Stimulated activated CD8-positive, alpha-beta memory T cell treated with anti-CD3 and anti-CD28 coated beads, Interleukin-12 subunit alpha, Interleukin-12 subunit beta, amount 100 ng/mL, for 4 hours (primary cell): ENCODE data around the gene ADGRA1.
"Not testable (repeated sequence)": the region's sequence is repeated elsewhere in the genome, so short reads cannot be mapped to it uniquely, and the experiment has no call there.

Experiments used
- DNase-seq: peaks from one replicate; pipeline ENCODE4 v3.0.0-alpha.2; 2020; ENCODE audit warnings: low read depth

The ADGRA1 gene

DNA sequence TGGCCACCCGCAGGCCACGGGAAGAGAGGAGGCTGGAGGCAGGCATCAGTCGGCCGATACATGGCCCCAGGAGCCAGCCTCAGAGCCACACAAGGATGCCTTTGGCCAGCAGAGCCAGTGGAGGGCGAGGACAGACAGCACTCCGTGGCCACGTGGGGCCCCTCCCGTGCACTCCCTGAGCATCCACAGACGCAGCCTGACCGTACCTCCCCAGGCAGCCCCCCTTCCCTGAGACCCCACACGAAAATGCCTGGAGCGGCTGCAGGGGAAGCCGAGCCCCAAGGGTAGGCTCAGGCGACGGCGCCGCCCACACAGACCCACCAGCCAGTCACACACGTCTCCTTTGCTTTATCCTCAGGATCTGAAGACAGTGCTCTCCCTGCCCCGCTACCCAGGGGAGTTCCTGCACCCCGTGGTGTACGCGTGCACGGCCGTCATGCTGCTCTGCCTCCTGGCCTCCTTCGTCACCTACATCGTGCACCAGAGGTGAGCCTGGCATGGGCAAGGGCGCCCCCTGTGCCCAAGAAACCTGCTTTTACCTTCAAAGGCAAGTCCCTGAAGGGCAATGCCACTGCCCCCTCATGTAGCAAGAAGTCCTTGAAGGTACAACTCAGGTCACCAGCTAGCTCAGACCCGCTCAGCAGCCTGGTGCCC lies 9.0 kb downstream of the ADGRA1 start:
- no peak for DNase-seq

DNA sequence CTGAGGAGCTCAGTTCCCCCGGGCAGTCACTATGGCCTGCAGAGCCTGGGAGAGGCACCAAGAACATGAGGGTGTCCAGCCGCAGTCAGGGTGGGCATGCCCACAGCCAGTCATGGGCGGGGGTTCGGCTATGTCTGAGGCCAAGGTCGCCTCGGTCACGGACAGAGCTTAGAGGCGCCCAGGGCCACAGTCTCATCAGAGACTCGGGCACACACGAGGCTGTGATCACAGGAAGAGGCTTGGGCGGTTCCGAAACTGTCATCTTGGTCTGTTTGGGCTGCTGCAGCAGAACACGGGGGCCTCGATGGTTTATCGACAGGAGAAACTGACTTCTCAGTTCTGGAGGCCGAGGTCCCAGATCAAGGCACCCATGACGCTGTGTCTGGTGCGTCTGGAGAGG lies 9.7 kb downstream of the ADGRA1 start:
- no peak for DNase-seq

DNA sequence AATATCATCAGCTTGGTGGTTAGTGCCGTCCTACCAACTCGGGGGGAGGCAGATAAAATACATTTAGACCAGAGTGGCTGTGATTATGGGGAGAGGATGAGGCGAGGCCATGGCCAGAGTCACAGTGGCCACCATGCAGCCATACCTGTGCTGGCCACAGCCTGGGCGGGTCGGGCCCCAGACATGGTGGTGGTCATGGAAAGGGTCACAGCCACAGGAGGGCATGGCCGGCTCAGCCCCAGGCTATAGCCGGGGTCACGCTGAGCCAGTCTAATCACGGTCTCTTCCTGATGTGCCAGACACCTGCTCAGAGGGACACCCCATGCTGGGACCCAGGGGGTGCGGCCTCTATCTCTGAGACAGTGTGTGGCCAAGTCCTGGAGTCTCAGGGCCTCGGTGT lies 10.2 kb downstream of the ADGRA1 start:
- DNase-seq = no peak

DNA sequence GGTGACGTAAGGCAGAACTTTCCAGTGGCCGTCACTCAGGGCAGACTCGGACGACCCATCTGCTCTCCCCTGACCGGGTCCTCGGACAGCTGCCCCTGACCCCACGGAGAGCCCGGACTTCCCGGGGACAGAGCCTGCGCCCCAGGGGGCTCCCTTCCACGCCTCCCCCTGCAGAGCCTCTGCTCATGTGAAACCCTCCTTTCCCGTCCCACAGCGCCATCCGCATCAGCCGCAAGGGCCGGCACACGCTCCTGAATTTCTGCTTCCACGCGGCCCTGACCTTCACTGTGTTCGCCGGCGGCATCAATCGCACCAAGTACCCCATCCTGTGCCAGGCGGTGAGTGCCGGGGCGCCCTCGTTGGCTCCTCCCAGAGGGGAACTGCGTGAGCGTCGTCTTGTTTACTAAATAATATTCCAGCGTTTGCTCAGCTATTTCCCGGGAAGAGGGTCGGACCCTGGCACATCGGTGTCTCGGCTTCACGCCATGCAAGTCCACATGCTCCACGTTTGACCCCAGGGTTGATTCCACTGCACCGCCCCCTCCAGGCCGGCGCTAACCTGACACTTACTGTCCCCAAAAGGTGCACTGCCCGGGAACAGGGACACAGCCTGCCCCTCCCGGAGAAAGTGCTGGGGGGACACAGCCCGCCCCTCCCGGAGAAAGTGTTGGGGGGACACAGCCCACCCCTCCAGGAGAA lies 10.9 kb downstream of the ADGRA1 start:
- no peak for DNase-seq

DNA sequence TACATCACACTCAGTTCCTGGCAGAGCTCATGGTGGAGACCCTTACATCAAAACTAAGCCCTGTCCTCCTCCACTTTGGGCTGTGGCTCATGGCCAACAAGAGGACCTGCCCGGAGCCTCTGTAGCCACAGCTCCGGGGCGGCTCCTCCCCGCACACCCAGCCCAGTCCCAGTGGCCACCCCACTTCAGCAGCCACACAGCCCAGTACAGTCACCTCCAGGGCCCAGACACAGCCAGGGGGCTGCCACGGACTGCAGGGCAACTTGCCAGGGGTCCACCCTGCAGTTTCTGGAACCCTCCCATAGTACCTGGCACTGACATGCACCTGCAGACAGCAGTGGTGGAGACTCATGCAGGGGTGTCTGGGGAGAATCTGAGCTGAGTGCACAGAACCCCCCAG lies 11.8 kb downstream of the ADGRA1 start:
- DNase-seq = no peak

DNA sequence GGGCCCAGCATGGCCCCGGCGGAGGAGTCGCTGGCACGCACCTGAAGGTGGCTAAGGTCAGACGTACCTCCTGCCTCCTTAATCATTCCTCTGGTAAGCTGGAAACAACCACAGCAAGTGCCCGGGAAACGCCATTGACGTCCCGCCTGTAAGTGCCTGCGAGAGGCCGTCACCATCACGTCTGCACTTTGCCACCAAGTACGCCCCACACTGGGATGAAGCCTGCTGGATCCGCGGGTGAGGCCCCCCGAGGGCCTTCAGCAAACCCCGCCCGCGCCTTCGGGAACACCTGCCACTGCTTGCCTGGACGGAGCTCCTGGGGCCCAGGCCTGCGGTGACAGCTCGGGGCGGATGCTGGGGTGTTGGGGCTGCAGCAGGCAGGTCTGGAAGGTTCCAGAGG lies 12.5 kb downstream of the ADGRA1 start:
- no peak for DNase-seq

DNA sequence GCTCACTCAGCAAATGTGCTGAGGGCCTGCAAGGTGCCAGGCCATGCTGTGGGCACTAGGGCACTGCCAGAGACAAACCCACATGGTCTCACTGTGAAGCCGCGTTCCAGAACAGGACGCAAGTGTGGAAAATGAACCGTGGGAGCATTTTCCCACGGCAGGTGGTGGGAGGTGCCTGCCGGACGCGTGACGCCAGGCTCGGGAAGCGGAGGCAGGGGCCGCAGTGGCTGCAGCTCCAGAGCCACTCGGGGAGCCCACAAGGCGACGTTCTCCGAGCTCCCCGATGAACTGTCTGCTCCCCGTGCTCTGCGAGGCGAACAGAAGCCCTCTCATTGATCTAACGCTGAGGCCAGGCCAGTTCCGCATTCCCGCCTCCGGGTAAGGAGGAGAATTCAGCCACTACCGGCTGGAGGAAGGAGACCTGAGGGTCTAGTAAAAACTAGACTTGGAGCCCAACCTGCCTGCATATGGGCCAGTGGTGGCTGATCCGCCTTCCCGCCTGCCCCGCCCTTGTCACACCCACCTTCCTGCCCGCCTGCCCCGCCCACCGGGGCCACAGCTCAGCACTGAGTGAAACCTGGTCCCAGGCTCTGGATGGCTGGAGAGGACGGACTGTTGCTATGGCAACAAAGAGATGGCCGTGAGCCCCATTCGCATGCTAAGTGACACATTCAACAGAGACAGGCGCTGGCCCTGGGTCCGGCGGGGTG lies 13.1 kb downstream of the ADGRA1 start:
- DNase-seq = no peak

DNA sequence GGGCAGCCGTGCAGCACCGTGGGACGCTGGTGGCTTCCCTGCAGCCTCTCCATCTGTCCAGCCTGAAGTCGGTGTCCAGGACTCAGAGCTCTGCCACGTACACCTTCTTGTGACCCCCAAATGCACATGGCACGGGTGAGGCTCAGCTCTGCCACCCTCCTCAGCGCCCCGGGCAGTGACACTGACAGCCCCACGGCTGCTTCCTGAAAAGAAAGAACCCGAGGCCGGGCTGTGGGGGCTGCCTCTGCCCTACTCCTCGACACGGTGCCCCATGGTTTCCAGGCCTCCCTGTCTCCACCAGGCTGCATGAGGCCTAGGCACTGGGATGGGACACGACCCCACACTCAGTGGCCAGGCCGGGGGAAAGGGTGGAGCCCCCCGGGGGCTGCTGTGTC lies 13.7 kb downstream of the ADGRA1 start:
- no peak for DNase-seq

DNA sequence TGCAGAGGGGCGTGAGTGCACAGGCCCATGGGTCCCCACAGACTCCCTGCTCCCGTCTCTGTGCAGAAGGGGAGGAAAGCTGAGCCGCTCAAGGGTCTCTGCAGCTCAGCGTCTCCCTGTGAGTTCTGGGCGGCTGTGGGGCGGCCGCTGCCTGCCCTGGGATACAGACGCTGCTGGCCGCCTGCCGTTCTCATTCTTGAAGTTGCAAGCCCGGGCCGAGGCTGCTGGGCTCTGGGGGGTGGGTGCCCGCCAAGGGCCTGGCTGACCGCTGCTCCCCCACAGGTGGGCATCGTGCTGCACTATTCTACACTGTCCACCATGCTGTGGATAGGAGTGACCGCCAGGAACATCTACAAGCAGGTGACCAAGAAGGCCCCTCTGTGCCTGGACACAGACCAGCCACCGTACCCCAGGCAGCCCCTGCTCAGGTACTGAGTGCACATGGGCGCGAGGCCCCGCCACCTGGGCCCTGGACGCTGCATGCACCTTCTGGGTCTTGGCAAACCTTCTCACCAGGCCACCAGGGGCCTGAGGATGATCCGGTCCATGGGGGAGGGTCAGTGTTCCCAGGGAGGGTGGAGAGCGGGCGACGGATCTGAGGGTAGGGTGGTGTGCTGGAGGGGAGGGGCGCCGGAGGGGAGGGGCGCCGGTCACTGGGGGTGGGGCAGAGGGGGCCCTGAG lies 14.8 kb downstream of the ADGRA1 start:
- DNase-seq = no peak

DNA sequence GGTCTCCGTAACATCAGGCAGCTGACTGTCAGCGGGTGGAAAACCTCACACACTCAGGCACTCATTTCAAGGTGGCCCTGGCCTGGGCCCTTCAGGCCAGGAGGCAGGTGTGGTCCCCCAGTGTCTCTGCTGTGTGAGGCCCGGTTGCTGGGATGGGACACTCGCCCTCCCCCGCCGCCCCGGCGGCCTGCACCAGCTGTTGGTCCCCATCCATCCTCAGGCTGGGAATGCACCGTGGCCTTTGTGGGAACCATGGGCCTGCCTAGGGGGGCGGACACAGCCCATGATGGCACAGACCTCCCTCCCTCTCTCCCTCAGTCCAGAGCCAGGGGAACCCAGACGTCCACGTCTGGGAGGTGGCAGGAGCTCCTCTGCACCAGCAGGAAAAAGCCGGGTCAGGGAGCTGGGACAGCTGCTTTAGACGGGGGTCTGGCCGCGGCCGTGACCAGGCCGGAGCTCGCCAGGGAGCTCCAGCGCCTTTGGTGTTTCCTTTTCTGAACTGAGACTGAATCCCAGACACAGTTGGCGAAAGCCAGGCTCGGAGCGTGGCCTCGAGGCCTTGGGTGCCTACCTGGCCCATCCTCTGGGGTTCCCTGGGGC lies 15.7 kb downstream of the ADGRA1 start:
- DNase-seq = no peak

DNA sequence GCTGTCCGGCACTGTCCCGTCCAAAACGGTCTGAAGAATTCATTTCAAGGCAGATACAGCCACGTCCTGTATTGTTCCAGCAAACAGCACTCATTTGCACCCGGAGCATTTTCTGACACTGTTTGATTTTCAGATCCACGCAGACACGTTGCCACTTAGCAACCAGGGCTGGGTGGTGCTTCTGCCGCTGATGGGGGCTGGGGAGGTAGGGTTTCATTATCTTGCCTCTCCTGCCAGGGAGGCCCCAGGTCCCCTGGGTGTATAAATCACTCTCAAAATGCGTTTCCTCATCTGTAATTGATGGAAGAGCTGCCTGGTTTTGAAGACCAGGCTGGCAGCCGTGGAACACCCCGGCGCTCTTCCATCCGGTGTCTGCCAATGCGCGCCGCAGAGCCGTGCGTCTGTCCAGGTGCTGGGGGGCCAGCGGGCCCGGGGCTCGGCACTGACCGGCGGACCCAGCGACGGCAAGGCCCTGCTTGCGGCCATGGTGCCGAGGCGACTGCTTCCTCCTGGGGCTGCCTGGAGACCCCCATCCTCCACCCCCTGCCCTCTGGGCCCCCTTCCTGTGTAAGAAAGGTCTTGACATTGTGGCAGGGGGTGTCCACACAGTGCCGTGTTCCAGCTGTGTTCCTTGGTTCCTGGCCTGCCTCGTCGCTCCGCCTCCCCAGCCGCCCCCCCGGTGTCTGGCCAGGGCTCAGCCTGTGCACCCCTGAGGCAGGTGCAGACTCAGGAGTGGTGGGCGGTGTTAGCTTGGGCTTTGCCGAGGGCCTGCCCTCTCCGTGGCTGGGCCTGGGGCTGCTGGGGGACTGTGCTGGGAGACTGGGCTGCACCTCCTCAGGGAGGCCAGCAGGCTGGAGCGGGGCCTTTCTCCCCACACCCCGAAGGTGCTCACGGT lies 16.6 kb downstream of the ADGRA1 start:
- no peak for DNase-seq

DNA sequence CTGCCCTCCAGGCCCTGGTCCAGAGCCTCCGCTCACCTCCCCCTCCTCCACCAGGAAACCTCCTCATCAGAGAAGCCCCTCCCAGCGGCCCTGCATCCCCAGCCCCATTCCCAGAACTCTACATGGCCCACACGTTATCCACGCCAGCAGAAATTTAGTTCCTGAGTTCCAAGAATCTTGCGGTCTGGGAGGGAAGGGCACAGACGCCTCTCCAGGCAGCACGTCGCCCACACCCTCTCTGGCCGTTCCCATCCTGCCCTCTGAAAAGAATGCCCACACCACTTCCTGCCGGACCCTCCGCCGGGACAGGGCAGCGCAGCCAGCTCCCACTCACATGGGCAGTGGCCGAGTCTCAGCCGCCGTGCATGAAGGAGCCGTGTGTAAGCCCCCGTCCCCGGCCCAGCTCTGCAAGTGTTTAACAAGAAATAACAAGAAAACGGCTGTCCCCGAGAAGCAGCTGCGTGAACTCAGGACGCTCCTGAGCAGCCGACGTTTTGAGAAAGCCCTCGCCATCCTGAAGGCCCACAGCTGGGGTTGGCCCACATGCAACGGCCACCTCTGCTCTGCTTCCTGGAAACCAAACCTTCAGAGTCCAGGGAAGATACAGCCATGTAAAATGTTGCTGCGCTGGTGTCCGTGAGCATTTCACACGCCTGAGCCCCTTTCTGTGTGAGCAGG lies 17.4 kb downstream of the ADGRA1 start:
- no peak for DNase-seq

DNA sequence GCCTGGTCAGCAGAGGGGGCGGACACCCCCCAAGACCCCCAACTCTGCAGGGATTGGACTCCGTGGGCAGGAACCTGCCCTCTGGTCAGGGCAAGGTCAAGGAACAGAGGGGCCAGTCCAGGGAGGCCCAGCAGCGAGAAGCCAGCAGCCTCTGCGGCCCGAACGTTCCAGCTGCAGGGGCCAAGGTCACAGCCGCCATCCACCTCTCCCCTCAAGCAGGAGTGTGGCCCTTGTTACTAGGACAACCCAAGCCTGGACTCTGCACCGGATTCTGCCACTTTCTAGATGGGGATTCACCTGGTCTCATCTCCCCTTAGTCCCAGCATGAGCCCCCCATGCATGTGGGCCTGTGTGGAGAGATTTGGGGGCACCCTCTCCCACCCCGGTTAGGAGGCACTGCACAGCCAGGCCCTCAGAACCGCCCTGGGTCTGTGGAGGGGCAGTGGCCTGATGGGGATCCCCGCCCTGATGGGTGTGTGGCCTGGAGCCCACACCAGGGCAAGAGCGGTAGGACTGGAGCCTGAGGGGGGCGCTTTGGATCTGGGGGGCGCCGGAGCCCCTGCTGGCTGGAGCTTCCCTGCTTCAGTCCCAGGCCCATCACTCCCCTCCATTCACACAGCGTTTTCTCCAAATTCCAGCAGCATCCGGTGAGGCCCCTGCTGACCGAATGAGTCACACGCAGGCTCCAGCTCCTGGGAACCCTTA lies 18.1 kb downstream of the ADGRA1 start:
- no peak for DNase-seq

DNA sequence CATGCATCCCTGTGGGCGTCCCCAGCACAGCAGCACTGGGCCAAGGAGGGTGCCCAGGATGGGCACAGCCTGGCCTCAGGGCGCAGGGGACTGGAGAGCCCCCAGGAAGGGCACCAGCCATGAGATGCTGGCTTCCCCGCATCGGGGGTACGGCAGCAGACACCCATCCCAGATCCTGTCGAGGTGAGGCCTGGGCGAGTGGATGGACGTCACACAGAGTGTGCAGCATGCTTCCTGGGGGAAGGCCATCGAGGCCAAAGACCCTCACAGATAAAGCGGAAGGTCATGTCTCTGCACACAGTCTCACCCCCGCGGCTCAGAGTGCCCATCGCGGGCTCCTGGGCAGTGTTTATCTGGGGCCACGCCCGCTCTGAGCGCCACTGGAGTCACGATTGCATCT lies 18.8 kb downstream of the ADGRA1 start:
- no peak for DNase-seq

DNA sequence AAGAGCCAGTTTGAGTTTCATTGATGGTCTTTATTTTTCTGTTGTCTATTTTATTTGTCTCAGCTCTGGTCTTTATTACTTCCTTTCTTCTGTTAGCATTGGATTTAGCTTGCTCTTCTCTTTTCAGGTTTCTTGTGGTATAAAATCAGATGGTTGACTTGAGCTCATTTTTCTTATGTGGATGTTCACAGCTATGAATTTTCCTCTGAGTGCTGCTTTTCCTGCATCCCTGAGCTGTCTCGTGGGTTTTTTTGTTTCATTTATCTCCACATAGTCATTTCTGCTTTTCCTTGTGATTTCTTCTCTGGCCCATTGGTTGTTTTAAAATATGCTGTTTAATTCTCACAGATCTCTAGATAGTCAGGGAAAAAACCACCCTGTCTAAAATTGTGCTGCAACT lies 19.7 kb downstream of the ADGRA1 start:
- no peak for DNase-seq

DNA sequence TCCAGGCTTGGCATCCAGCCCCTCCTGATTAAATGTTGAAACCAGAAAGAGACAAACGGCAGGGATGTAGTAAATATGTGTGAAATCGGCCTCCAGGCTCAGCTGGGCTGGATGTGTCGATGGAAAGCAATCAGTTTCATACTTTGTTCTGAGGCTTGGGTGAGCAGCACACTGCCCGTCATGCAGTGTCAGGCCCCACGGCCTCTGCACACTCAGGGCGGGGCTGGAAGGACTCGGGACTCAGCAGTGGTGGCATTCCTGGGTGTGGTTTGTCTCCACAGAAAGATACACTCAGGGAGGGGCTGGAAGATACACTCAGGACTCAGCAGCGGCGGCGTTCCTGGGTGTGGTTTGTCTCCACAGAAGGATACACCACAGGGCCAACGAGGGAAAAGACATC lies 22.0 kb downstream of the ADGRA1 start:
- DNase-seq = no peak

DNA sequence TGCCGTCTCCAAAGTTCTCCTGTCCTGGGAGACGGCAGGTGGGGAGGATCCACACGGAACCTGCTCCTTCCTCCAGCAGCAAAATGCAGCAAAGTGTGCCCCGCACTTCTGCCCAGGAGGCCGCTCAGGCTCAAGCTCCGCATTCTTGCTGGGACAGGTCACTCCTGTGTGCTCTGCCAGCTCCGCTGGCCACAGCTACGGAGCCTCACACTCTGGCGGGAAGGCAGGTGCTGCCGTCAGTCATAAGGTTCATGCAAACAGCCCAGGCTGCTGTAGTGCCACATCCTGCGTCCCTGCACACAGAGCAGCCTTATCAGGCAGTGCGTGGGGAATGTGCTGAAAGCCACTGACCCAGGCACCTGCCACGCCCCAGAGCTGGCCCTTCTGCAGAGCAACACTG lies 22.4 kb downstream of the ADGRA1 start:
- DNase-seq = no peak

DNA sequence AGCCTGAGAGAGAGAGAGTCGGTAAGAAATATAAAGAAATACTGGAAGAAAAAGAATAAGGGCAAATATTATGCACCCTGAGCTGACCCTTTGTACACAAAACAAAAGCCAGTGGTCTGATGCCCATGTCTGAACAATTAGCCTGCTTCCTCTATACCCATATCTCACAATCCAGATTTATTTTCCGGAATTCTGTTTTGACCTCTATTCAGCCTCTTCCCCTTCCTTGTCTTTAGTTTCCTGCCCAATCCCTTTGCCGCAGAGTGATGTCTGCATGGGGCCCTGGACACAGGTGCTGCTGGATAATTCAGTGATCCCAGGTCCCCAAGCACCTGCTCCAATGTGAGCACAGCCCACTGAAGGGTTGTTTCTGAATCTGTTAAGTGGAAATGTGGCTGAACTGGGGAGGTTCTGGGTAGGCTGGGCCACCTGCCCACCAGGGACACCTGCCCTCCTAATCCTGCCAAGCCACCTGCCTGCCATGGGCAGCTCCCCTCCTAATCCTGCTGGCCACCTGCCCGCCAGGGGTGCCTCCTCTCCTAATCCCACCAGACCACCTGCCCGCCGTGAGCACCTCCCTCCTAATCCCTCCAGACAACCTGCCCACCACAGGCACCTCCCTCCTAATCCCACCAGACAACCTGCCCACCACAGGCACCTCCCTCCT lies 23.0 kb downstream of the ADGRA1 start:
- no peak for DNase-seq

DNA sequence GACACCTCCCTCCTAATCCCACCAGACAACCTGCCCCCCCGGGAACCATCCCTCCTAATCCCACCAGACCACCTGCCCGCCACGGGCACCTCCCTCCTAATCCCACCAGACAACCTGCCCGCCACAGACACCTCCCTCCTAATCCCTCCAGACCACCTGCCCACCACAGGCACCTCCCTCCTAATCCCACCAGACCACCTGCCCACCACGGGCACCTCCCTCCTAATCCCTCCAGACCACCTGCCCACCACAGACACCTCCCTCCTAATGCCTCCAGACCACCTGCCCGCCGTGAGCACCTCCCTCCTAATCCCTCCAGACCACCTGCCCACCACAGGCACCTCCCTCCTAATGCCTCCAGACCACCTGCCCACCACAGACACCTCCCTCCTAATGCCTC lies 23.9 kb downstream of the ADGRA1 start:
- not testable (repeated sequence) for DNase-seq
